NT2/D1 (cell line): ENCODE measurements around the gene GFM1.

Experiments used
- SUZ12 ChIP-seq: IDR thresholded peaks from 2 replicates; pipeline ENCODE4 v1.6.1; 2011; ENCODE audit not compliant: insufficient read length, insufficient read depth; ENCODE audit errors: extremely low read depth
- YY1 ChIP-seq: IDR thresholded peaks from 2 replicates; pipeline ENCODE4 v1.6.1; 2011; ENCODE audit not compliant: insufficient read length, insufficient read depth
- ZNF274 ChIP-seq: IDR thresholded peaks from 2 replicates; pipeline ENCODE4 v1.6.1; 2011; ENCODE audit warnings: mild to moderate bottlenecking, low read depth, low read length

- TF ChIP-seq SUZ12 (no peak), ZNF274 (no peak), YY1 (no peak)
Measured at GRCh38 chr3:158640646-158641045, 3.7 kb upstream of the GFM1 start.
